ENCODE measurements around the gene BEST1. TPM values are rescaled to one million over a fixed set of nuclear protein-coding genes. Genes with fewer than 3 reads are reported as not detected.

BEST1 gene
- total and polyA plus RNA-seq, 2 donors (not counting 1 experiment from before 2014, with no cell fraction given): 2.5 to 15.2 TPM

DNA sequence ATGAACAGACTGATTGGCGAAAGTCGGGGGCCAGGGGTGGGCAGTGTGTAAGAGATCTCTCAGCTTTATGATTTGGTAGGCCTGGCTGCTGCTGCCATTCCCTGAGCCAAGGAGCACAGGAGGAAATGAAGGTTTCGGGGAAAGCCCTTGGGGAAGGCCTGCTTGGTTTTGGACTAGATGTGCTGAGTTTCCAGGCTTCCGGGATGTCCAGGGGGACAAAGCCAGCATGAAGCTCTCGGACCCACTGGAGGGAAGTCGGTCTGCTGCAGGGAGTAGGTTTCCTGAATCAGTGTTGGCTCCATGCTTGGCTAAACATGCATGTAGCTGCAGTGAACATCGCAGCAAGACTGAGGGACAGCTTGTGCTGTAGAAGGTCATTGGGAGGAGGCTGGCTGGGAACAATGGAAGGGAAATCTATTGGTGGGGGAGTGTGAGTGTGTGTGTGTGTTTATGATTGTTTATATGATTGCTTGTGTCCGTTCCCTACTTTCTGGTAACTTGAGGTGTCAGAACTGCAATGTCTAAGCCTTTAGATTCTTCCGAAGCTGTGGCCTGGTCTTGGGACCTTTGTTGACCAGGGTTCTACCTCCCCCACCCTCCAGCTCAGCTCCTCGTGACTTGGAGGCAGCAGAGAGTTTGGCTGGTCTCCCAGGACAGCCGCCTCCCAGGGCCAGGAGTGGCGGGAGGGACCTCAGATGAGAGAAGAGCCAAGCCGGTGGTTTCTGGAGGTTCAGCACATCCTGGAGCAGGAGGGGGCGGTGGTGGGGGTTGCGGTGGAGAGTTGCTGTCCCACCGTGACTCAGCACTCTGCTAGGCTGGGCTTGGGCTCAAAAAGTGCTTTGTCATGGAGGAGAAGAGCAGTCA lies 21.3 kb downstream of the BEST1 start:
- no peak for TF ChIP-seq EZH2 (IDR thresholded peaks at IDR 0.05; ENCODE audit: low read length, missing control alignments)
- TF ChIP-seq, protein P1, sequence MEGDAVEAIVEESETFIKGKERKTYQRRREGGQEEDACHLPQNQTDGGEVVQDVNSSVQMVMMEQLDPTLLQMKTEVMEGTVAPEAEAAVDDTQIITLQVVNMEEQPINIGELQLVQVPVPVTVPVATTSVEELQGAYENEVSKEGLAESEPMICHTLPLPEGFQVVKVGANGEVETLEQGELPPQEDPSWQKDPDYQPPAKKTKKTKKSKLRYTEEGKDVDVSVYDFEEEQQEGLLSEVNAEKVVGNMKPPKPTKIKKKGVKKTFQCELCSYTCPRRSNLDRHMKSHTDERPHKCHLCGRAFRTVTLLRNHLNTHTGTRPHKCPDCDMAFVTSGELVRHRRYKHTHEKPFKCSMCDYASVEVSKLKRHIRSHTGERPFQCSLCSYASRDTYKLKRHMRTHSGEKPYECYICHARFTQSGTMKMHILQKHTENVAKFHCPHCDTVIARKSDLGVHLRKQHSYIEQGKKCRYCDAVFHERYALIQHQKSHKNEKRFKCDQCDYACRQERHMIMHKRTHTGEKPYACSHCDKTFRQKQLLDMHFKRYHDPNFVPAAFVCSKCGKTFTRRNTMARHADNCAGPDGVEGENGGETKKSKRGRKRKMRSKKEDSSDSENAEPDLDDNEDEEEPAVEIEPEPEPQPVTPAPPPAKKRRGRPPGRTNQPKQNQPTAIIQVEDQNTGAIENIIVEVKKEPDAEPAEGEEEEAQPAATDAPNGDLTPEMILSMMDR (conservative IDR thresholded peaks at IDR 0.05 in 1 of 2, IDR thresholded peaks at IDR 0.05 in 1 of 2; ENCODE audit: low read depth in 1 of 2, low read length in 2 of 2): no peak
- no peaks in the 10 kb centered on the region for H3K27me3 ChIP-seq (ENCODE audit: control insufficient read depth, insufficient read depth, low read length)
- peak overlapping the region; percentile 45 for H2AFZ ChIP-seq (ENCODE audit: low read length)
- H3K27ac ChIP-seq (ENCODE audit: insufficient read depth, low read length): peak overlapping the region; percentile 91
- peaks cover 35% of the 10 kb centered on the region for H3K4me1 ChIP-seq (ENCODE audit: control insufficient read depth, extremely low read depth, insufficient read depth, low read length)
- H3K9me3 ChIP-seq (ENCODE audit: control insufficient read depth, insufficient read depth, low read depth, low read length): no peaks in the 10 kb centered on the region
- peaks cover 19% of the 10 kb centered on the region for H3K79me2 ChIP-seq (ENCODE audit: control insufficient read depth, insufficient read depth, low read length)
- peaks cover 2% of the 10 kb centered on the region for H4K20me1 ChIP-seq (ENCODE audit: control insufficient read depth, extremely low read depth, insufficient read depth, low read length)
- peak overlapping the region; percentile 44 for H3K4me2 ChIP-seq (ENCODE audit: extremely low read depth, insufficient read depth, low read length)
- DNase-seq (ENCODE audit: low read depth in 2 of 2): peak; percentile 99 to 100
- peak overlapping the region; percentile 44 for H3K9ac ChIP-seq (ENCODE audit: insufficient read depth, low read length)
- no peaks in the 10 kb centered on the region for H3K36me3 ChIP-seq (ENCODE audit: control insufficient read depth, insufficient read depth, low read length)
- peak overlapping the region in 2 of 4 experiments; percentile 28 to 29 for H3K4me3 ChIP-seq (replicated peaks in 1 of 4; ENCODE audit: control extremely low read depth in 1 of 4, insufficient read depth in 1 of 4, low read depth in 3 of 4, low read length in 4 of 4)

DNA sequence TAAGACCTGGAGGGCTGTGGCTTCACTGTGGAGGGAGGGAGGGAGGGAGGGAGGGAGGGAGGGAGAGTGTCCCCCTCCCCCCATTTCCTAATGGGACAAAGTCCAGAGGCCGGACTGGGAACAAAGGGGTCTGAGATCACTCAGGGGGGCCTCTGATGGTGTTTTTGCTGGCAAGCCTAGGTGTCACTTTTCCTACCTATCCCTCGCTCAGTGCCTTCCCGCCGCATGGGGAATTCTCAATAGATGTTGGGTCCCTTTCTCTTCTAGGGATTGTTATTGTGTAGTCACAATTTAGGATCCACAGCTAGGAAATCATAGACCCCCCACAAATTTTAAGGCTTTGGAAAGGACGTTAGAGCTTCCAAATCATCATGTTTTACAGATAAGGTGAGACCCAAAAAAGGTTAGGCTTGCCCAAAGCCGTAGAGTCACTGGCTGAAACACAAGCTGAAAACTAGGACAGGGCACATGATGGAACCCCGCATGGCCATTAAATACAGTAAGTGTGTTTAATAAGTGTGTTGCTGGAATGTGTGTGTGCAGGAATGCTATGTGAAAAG lies 22.0 kb downstream of the BEST1 start:
- Histone ChIP-seq H3K36me3 (ENCODE audit: control insufficient read depth, insufficient read depth, low read length) (no peaks in the 10 kb centered on the region), H2AFZ (ENCODE audit: low read length) (peak overlapping the region; percentile 12), H3K9me3 (ENCODE audit: control insufficient read depth, insufficient read depth, low read depth, low read length) (no peaks in the 10 kb centered on the region), H3K4me1 (ENCODE audit: control insufficient read depth, extremely low read depth, insufficient read depth, low read length) (peaks cover 35% of the 10 kb centered on the region), H3K27ac (ENCODE audit: insufficient read depth, low read length) (peak overlapping the region; percentile 95), H4K20me1 (ENCODE audit: control insufficient read depth, extremely low read depth, insufficient read depth, low read length) (no peaks in the 10 kb centered on the region), H3K79me2 (ENCODE audit: control insufficient read depth, insufficient read depth, low read length) (peaks cover 12% of the 10 kb centered on the region), H3K27me3 (ENCODE audit: control insufficient read depth, insufficient read depth, low read length) (no peaks in the 10 kb centered on the region), H3K4me3 (replicated peaks in 1 of 4; ENCODE audit: control extremely low read depth in 1 of 4, insufficient read depth in 1 of 4, low read depth in 3 of 4, low read length in 4 of 4) (peak overlapping the region in 2 of 4 experiments; percentile 3 to 12), H3K4me2 (ENCODE audit: extremely low read depth, insufficient read depth, low read length) (peak overlapping the region; percentile 76), H3K9ac (ENCODE audit: insufficient read depth, low read length) (peak overlapping the region; percentile 59)
- TF ChIP-seq, protein P1 (conservative IDR thresholded peaks at IDR 0.05 in 1 of 2, IDR thresholded peaks at IDR 0.05 in 1 of 2; ENCODE audit: low read depth in 1 of 2, low read length in 2 of 2): no peak
- no peak for TF ChIP-seq EZH2 (IDR thresholded peaks at IDR 0.05; ENCODE audit: low read length, missing control alignments)
- no peak for DNase-seq (ENCODE audit: low read depth in 2 of 2)

DNA sequence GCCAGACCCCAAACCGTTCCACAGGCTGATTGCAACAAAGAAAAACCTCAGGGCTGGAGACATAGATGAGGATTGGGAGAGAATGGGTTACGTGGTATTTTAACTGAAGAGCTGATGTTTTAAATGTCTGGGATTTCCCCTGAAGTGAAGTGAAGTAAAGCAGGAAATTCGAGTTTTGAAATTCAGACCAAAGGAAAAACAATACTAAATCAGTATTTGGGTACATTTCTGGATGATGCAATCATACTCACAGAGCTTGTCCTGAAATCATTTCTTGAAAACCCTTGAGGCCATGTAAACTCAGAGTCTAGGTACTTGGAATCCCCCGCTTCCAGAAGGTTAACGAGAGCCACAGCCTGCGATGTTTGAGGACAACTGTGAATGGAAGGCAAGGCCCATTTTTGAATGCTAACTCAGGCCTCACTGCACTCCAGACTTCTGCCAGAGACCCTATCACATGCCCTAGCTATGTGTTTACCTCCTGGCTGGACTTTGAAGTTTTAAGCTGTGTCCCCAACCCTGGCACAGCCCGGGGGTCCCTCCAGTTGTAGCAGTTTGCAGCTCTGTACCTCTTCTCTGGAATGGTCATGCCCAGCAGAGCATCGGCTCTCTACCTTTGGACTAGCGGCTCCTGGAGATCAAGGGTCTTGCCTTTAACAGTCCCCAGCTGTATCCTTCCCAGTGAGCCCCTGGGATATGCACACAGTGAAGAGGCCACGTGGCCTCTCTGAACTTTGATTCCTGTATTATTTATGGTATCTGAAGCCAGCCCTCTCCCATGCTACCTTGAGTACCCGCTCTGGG lies 22.7 kb downstream of the BEST1 start:
- DNase-seq (ENCODE audit: low read depth in 2 of 2): peak; percentile 88 to 93
- Histone ChIP-seq H3K4me3 (replicated peaks in 1 of 4; ENCODE audit: control extremely low read depth in 1 of 4, insufficient read depth in 1 of 4, low read depth in 3 of 4, low read length in 4 of 4) (peak overlapping the region in 2 of 4 experiments; percentile 3 to 12), H3K27me3 (ENCODE audit: control insufficient read depth, insufficient read depth, low read length) (no peaks in the 10 kb centered on the region), H4K20me1 (ENCODE audit: control insufficient read depth, extremely low read depth, insufficient read depth, low read length) (no peaks in the 10 kb centered on the region), H3K79me2 (ENCODE audit: control insufficient read depth, insufficient read depth, low read length) (peaks cover 9% of the 10 kb centered on the region), H3K36me3 (ENCODE audit: control insufficient read depth, insufficient read depth, low read length) (no peaks in the 10 kb centered on the region), H3K4me1 (ENCODE audit: control insufficient read depth, extremely low read depth, insufficient read depth, low read length) (peaks cover 35% of the 10 kb centered on the region), H2AFZ (ENCODE audit: low read length) (peak overlapping the region; percentile 42), H3K4me2 (ENCODE audit: extremely low read depth, insufficient read depth, low read length) (peak overlapping the region; percentile 76), H3K9me3 (ENCODE audit: control insufficient read depth, insufficient read depth, low read depth, low read length) (no peaks in the 10 kb centered on the region), H3K27ac (ENCODE audit: insufficient read depth, low read length) (peak overlapping the region; percentile 95), H3K9ac (ENCODE audit: insufficient read depth, low read length) (no peak overlapping the region)
- TF ChIP-seq, protein P1 (conservative IDR thresholded peaks at IDR 0.05 in 1 of 2, IDR thresholded peaks at IDR 0.05 in 1 of 2; ENCODE audit: low read depth in 1 of 2, low read length in 2 of 2): no peak
- TF ChIP-seq EZH2 (IDR thresholded peaks at IDR 0.05; ENCODE audit: low read length, missing control alignments): no peak
